Measurements from ENCODE around the gene COQ3.
"Not testable (repeated sequence)": the region's sequence is repeated elsewhere in the genome, so short reads cannot be mapped to it uniquely, and the experiment has no call there.

COQ3 gene

DNA sequence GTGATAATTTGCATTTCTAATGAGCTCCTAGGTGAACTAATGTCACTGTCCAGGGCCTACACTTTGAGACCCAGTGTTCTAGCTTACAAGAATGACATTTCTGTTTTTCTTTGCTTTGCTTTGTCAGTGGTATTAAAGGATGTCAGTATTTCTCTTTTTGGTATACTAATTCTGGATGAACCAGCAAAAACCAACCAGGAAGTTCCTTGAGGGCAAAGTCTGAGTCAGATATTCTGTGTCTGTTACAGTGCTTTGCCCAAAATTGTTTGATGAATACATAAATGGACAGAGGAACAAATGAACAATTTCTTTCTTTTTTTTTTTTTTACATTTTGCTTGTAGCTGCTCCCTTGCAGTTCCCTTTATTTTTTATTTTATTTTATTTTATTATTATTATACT is 15.4 kb downstream of the COQ3 start:
- no peak for DNase-seq

DNA sequence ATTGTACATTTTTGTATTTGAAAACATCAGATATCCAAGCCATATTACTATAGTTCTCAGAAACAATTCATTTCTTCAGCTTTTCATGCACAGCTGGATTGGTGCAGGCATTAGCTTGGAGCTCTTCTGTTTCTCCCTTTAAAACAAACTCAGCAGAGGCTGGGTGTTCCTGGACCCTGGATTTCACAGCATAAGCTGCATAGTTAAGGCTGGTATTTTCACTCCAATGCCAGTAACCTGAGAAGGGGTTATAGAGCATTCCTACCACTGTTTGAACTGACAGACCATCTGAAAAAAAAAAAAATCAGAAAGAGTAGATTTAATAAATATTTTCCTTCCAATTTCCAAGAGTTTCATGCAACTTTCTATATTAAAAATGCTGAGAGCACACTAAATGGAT is 24.5 kb downstream of the COQ3 start:
- no peak for DNase-seq

DNA sequence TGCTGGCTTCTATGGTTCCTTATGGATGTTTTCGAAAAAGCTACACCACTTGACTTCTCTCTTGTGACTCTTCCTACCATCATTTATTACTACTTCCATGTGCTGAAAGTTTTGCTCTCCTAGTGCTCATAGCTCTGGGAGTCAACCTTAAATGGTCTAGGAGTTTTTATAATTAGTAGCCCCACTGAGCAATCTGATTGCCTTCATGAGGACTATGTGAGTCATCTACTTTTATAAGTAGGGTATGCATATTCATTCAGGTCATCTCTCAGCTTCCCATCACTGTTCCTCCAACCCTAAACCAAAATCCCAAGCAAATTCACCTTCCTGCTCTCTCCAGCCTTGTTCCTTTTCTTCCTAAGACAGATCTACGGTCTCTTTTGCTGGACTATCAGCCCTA is 27.1 kb downstream of the COQ3 start:
- no peak for DNase-seq

DNA sequence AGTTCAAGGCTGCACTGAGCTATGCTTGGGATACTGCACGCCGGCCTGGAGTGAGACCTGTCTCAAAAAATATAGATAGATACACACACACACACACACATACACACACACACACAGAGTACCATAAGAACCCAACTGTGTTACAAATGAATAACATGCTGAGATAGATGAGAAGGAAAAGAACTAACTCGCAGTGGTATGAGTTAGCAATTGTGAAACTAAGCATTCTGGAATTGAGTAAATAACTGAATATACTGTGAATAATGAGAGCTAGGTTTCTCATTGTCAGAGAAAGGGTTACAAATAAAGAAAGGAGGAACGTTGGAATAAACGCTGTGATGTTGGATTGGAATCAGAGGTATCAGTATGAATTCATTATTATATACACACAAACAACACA is 30.0 kb downstream of the COQ3 start:
- no peak for DNase-seq

DNA sequence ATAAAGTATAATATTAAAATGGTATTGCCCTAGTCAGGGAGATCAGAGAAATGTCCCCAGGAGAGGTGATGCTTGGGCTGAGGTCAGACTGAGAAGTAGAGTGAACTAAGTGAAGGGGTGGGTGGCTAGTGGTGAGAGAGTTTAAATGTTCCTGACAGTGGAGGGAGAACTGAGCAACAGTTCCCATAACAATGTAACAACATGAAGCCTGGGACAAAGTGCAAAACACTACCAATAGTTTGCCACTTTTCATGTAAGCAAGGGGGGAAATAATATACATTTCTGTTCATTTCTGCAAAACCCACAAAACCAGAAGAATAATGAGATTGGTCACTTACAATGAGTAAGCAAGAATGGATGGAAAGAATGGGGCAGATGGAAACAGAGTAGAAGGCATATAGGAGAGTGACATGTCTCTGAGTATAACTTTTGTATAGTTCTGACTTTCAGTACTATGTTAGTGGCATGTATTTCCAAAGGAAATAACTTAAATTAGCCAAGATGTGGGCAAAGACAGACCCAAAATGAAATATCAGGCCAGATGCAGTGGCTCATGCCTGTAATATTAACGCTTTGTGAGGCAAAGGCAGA is 31.2 kb downstream of the COQ3 start:
- DNase-seq, result no peak

DNA sequence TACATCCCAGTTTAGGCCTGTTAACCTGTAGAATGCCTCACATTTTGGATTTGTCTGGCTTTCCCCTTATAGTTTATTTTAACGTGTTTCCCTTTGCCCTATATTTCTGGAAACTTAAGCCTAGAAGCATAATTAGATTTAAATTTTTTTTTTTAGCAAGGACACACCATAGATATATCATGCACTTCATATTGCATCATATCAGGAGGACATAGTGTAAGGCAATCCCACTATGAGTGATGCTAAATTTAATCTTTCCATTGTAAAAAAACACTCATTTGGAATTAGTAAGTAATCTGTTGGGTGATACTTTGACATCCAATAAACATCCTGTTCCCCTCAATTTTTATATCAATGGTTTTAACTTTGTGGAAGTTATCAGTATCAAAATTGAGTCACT is 34.2 kb downstream of the COQ3 start:
- DNase-seq, result no peak

DNA sequence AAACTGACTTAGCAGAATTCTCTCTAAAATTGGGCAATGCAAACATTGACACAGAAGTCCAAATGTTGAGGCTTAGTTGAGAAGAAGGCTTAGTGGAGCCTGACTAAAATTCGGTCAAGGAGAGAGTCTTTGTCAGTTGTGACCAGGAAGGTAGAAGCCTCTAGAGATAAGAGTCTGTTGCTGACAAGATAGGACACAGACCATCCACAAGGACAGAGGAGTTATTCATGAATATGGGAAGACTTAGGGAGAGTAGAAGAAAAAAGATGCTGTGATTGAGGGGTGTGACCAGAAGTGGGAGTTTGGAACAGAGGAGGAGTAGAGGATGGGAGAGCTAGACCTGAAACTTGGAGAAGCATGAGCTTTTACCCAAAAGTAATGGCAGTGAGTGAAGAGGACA is 37.4 kb downstream of the COQ3 start:
- no peak for DNase-seq

DNA sequence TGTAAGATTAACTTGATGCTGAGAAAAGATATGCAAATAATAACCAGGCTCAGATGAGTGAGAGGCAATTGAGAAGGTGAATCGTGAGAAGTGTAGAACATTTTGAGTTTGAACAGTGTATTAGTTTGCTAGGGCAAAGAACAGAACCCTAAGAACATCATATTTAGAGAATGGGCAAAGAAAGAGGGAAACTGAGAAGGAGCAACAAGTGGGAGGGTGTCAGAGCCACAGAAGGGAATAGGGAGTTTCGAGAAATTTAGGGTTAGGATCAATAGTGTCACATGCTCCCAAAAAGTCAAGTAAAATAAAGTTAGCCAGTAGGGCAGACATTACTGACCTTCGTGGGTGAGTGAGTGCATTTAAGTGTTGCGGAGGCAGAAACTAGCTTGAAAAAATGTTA is 39.0 kb downstream of the COQ3 start:
- DNase-seq, result no peak

DNA sequence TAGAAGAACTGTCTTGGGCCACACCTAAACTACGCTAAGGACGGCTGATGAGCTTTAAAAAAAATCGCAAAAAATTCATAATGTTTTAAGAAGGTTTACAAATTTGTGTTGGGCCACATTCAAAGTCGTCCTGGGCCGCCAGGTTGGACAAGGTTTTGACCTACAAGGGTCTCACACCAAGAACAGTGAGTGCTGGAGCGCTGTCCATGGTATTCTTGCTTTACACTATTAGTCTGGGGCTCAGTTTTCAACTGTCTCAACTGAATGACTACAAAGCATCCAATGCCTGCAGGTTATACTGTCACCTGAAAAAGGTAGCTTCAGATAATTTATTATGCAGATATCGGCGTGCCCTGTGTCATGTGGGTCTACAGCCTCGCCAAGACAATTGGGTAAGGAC is 40.9 kb downstream of the COQ3 start:
- DNase-seq, result no peak

DNA sequence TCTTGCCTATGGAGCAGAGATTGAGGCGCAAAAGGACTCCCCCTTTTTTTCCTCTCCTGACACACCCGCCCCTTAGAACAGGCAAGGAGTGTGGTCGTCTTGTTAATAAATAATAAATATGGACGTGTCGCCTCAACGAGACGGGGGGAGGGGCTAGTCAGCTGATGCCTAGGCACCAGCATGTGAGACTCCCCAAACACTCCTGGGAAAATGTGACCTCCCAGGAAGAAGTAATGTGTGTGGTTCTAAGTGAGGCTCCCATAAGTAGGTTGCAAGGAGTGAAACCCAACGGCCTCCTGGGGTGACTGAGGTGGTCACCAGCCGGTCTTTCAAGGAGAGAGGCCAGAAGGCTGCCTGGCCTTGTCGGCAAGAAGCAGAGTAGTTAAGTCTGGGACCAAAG is 43.4 kb downstream of the COQ3 start:
- no peak for DNase-seq

DNA sequence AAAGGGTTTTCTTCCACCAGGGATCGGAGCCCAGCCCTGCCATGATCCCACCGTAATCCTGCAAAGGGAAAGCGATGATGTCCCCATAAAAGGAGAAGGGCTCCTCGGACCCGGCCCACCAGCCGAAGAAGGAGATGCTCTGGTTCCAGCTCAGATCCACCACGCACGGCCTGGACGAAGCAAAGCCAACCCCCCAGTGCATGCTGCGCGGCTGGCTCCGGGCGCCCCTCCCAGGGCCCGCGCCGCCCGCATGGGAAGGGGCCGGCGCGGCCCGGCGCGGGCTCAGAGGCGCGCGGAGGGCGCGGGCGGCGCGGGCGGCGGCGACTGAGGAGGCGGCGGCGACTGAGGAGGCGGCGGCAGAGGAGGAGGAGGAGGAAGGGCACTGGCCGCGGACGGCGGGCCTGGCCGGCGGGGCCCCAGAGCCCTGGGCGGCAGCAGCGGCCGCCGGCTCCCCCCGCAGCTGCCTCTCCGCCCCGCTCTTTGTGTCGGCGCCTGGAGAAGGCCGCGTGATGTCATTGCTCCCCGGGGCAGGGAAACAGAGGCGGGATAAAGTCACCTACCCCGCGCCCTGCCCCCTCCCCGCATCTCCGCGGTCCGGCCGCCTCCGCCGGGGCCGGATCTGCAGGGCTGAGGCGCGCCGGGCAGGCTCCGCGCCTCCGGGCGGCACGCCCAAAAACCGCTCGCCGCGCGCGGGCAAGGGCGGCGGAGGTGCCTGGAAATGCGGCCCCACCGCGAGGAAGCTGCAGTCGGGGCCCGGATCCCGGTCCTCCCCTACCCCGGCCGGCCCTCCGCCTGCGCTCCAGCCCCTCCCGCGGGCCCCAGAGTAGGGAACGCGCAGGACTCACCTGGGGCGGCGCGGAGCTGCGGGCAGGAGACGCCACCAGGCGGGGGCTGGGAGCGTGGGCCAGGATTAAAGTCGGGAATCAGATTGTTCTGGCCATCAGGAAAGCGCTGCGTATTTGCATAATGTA is 44.5 kb downstream of the COQ3 start, which contains the start of gene FAXC:
Gene FAXC (minus strand): TSS at position 504 of the 971 bp plus-strand sequence. CDS start 302 bp downstream, at position 202.
- peak; percentile 44 for DNase-seq

DNA sequence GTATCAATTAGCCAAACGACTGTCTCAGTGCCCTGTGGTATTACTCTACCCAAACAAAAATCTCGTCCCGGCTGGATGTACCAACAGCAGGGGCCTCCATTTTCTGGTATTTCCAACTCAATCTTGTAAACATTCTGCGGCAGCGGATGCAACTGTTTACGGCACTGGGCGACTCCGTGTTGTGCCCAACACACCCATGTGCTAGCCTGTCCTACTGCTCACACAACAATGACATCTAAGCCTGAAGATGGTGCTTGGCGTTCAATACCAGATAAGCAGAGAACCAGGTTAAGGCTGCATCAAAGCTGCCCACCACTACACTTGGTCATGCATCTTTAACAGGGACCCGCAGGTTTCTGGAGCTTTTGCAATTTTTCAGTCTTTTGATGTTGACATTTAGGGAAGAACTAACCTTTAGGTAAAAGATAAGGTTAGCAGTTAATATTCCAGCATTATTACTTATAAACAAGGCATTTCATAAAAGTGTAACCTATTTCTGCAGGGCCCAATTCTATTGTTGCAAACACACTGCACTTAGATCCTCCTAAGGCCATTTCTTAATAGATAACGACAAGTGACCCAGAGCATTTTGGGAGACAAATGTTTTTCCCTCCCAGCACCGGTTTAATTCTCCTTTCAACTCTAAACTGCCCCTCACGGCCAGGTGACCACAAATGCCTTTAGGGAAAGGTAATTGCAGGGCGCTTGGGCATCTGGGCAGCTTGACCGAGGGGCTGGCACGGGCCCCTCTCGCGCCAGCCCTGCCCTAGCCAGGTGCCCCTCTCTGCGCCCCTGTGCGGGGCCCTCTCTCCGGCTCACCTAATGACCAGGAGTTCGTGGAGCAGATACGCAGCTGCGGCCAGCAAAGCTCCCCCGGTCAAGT is 45.5 kb downstream of the COQ3 start:
- DNase-seq, result no peak

DNA sequence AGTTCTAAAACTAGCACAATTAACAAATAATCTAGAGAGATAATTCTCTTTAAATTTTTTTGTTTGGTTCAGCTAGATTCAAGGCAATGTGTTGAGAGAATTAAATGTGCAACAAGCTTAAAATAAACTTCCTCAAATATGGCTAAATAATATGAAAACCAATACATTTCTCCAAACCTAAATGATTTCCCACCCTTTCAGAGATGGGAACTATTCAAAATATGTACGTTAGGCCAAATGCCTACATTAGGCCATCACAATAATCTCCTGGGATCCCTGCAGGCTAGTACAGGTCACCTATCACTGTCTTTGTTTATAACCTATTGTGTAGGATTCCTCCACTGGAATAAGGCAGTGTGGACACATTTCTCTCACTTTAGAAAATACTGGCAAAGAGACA is 46.2 kb downstream of the COQ3 start:
- no peak for DNase-seq

DNA sequence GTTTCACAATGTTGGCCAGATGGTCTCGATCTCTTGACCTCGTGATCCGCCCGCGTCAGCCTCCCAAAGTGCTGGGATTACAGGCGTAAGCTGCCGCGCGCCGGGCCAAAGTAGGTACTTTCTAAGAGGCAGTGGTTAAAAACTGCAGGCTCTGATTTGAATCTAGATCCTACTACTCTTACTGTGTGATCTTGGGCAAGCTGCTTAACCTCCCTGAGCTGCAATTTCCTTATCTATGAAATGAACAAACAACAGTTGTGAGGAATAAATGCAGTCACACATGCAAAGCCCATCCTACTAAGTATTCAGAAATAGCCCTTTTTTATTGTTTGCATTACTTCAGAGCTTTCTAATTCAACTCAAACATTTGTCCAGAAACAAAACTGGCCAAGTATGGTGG is 47.4 kb downstream of the COQ3 start:
- DNase-seq, result no peak

DNA sequence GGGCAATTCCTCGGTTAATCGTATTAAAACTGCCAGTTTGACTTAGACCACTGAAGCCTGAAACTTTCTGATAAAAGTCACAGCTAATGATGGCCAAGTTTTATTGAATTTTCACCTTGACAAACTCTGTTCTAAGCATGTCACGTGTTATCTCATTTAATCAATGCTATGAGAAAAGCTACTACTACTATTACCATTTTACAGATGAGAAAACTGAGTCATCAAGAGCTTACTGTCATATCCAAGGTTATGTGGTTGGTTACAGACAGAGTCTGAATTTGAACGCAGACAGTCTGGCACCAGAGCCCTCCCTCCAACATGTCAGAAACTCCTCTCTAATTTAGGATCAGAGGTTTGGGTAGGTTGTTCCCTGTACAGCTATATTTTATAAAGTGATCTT is 48.8 kb downstream of the COQ3 start:
- no peak for DNase-seq

DNA sequence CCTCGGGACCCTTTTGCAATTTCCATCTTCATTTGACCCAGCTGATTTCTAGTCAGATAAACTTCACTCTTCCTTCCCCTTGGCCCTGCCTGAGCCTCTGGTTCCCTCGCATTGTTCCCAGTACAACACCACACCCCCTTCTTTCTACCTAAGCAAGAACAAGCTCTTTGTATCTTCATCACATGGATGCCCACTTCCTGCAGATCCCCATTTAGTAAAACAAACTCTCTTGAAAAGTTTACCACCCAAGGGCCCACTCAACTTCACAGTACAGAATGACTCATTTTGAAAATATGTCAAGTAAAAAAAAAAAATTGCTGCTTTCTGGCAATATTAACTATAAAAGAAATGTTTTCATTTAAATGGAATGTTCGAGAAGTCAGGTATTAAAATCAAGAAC is 49.7 kb downstream of the COQ3 start:
- peak; percentile 76 for DNase-seq

DNA sequence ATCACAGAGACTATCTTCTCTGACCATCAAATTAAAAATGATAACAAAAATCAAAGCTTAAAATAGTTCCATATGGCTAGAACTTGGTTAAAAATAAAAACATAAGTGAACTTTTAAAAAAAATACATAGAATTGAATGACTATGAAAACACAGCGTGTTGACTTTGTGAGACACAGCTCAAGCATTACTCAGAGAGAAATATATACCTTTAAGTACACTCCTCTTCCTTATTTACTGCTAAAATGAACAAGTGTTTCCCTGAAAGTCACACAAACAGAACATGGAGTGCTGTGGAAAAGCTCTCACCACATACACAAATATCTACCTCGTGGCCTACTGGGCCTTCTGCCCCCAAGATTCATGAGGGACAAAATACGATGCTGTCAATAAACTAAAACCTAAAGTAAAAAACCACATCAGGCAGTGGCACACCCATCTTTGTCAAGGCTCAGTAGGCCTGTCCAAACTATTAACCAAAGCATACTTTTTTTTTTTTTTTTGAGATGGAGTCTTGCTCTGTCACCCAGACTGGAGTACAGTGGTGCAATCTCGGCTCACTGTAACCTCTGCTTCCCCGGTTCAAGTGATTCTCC is 52.0 kb downstream of the COQ3 start:
- DNase-seq, result no peak

DNA sequence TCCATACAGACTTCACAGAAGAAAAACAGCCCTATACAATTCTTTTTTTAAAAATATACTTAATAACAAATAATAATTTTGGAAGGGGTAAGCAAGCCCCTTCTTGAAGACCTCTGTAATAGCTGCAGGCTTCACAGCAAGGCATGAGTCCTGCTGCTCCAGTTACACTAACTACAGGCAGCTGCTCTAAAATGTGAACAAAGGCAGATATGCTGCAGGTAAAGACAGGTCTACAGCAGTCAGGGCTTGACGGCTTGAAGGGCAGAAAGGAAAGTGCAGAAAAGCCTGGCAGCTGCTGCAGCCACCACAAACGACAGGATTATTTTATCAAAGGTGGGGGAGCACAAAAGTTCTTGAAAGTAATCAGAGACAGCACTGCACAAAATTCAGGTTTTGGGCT is 55.8 kb downstream of the COQ3 start:
- no peak for DNase-seq

DNA sequence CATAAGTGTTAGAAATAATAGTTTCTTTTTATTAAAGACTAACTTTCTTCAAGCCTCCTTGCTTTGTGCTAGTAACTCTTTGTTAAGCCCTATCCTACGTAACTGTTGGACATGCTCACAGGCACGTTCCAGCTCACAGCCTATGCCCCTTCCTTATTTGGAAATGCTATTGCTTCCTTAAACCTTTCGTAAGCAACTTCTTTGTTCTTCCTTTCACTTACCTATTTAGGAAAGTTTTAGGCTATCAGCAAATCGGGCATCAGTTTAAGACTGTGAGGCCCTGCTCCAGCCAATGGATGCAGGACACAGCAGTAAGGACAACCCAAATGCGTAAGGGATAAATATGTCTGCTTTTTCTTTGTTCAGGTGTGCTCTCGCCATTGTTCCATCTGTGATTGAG is 58.7 kb downstream of the COQ3 start:
- not testable (repeated sequence) for DNase-seq

DNA sequence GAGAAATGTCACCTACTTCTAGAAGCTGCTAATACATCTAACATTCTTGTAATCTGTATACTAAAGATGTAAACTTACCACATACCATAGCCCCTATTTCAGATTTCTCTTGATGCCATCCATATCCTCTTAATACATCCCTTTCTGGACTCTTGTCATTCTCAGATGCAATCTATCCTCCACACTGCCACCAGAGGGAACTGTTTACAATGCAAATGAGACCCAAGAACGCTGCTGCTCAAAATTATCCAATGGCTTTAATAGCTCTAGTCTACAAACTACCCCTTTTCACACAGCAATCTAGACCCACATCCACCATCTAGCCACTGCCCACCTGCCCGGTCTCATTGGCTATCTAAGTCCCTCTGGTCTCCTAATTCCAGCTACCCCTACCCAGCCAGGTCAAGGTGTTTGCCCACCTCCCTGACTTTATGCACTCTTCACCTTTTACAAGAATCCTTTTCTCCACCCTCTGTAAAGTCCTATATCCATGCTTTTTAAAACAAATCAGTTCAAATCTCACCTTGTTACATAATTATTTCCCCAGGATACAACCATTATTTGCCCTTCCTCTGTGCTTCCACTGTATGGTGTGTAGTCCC is 59.4 kb downstream of the COQ3 start:
- DNase-seq, result peak; percentile 56

DNA sequence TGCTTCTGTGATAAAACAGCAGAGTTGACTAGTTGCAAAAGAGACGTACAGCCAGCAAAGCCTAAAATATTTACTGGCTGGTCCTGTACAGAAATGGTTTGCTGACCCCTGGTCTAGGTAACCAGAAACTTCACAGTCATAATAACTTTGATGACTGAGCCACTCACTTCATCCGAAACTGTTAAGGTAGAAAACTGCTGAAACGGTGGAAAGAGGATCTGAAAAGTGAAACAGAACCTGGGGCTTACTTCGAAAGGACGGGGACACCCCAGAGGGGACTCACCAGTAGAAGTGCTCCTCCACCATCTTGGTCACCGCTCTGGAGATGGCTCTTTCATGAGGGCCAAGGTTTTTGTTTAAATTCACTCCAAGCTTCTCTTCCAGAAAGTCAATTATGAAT is 60.9 kb downstream of the COQ3 start:
- DNase-seq, result no peak

DNA sequence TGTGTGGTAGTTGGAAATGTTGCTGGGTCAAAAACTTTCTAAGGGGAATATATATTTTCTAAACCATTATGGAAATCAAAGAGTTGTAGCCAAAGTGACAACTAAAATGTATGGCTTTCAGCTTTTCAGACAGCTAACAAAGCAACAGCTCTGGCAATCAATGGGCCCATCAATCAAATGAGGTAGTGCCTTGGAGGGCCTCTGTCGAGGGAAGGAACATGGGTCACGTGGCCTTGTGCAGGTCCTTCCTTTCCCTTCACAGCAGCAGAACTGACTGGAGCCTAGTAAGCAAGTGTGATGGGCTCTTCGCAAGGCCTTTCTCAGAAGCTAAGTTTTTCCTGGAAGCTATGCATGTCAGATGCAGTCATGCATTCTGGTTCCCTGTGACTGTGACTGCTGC is 62.5 kb downstream of the COQ3 start:
- no peak for DNase-seq

DNA sequence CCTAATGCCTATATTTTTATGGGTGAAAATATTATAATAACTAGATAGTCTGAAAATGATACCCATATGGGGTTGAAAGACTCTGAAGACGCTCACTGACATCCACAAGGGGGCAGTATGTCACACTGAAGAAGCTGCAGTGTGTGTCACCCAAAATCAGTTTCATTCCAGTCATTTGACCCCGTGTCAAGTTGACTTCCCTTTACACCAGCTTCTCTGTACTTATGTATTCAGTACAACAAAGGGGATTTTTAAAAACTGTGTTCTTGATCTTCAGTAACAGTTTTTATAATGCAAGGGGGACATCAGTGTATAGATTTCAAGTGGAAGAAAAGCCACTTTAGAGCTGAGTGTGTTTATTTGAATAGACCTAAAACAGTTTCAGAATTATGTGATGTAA is 63.8 kb downstream of the COQ3 start:
- DNase-seq, result peak; percentile 68
